ENCODE measurements around the gene DCAF4. TPM values are rescaled to one million over a fixed set of nuclear protein-coding genes. Genes with fewer than 3 reads are reported as not detected.

DCAF4 gene
- polyA plus RNA-seq, 1 of the 3 experiments (the other 2 are of a cell fraction), result 17.9 TPM

- Histone ChIP-seq H3K27ac (ENCODE audit: low read depth in 2 of 2, low read length in 1 of 2) (no peak overlapping the region), H3K9ac (no peak overlapping the region), H4K20me1 (ENCODE audit: insufficient read depth) (no peaks in the 10 kb centered on the region), H2AFZ (ENCODE audit: low read depth) (no peak overlapping the region), H3K4me3 (ENCODE audit: low read depth in 2 of 2, low read length in 1 of 2) (no peak overlapping the region), H3K79me2 (ENCODE audit: insufficient read depth) (no peaks in the 10 kb centered on the region), H3K4me2 (no peak overlapping the region), H3K9me2 (no peaks in the 10 kb centered on the region), H3K36me3 (replicated peaks in 1 of 2; ENCODE audit: control insufficient read depth in 1 of 2, insufficient read depth in 2 of 2, low read length in 1 of 2) (no peaks in the 10 kb centered on the region), H3F3A (replicated peaks; ENCODE audit: insufficient read depth) (no peaks in the 10 kb centered on the region), H3K9me3 (no peaks in the 10 kb centered on the region), H3K27me3 (ENCODE audit: insufficient read depth) (no peaks in the 10 kb centered on the region), H3K4me1 (ENCODE audit: control insufficient read depth in 1 of 2, insufficient read depth in 2 of 2, low read depth in 1 of 2, low read length in 1 of 2) (no peaks in the 10 kb centered on the region; a peak in 2 of 4 replicates)
- ChIA-PET CTCF (interaction anchor here (1.1 kb wide), 1 partner anchor 15 kb away, joined by 3 read pairs; no protein-coding TSS in a partner anchor), POLR2A (interaction anchor here (0.7 kb wide), 1 partner anchor 47 kb away, joined by 3 read pairs; the partner anchor contains the start of gene DCAF4)
- WGBS (ENCODE audit: low lambda C conversion rate), result 56% methylated on average over 5 of the region's 5 CpGs
- TF ChIP-seq JUND (IDR thresholded peaks at IDR 0.05), result no peak
- TF ChIP-seq FOXM1 (IDR thresholded peaks at IDR 0.05; ENCODE audit: low read depth), result no peak
- no peak for TF ChIP-seq SMC3 (IDR thresholded peaks at IDR 0.05; ENCODE audit: low read depth, low read length)
- no peak for TF ChIP-seq NFIC (IDR thresholded peaks at IDR 0.05; ENCODE audit: borderline replicate concordance)
- no peak for TF ChIP-seq MEF2A (IDR thresholded peaks at IDR 0.05; ENCODE audit: borderline replicate concordance, low read depth)
- no peak for TF ChIP-seq PBX3 (IDR thresholded peaks at IDR 0.05)
- TF ChIP-seq FOSL2 (IDR thresholded peaks at IDR 0.05; ENCODE audit: borderline replicate concordance, low read depth), result no peak
- TF ChIP-seq CTCF (IDR thresholded peaks at IDR 0.05), result no peak
- TF ChIP-seq TEAD4 (IDR thresholded peaks at IDR 0.05; ENCODE audit: borderline replicate concordance, insufficient read depth), result no peak
- TF ChIP-seq POLR2AphosphoS5 (IDR thresholded peaks at IDR 0.05; ENCODE audit: low read depth, low read length), result no peak
- TF ChIP-seq EZH2phosphoT487 (IDR thresholded peaks at IDR 0.05; ENCODE audit: borderline replicate concordance, low read depth), result no peak
- no peak for DNase-seq
Measured at GRCh38 chr14:72878746-72879145, 47.5 kb upstream of the DCAF4 start.

- no peaks in the 10 kb centered on the region for H3F3A ChIP-seq (replicated peaks; ENCODE audit: insufficient read depth)
- H3K9me3 ChIP-seq, result no peaks in the 10 kb centered on the region
- H3K4me1 ChIP-seq (ENCODE audit: control insufficient read depth in 1 of 2, insufficient read depth in 2 of 2, low read depth in 1 of 2, low read length in 1 of 2), result no peaks in the 10 kb centered on the region; a peak in 2 of 4 replicates
- no peak overlapping the region for H3K9ac ChIP-seq
- no peaks in the 10 kb centered on the region for H3K9me2 ChIP-seq
- no peaks in the 10 kb centered on the region for H3K27me3 ChIP-seq (ENCODE audit: insufficient read depth)
- no peak for TF ChIP-seq TCF12 (IDR thresholded peaks at IDR 0.05)
- TF ChIP-seq EZH2phosphoT487 (IDR thresholded peaks at IDR 0.05; ENCODE audit: borderline replicate concordance, low read depth), result no peak
- TF ChIP-seq MAX (IDR thresholded peaks at IDR 0.05; ENCODE audit: low read depth), result no peak
- TF ChIP-seq IRF3 (IDR thresholded peaks at IDR 0.05; ENCODE audit: low read depth, low read length), result no peak
- no peak for TF ChIP-seq JUND (IDR thresholded peaks at IDR 0.05)
- TF ChIP-seq TAF1 (IDR thresholded peaks at IDR 0.05; ENCODE audit: borderline replicate concordance, low read depth, low read length), result no peak
- TF ChIP-seq GABPA (IDR thresholded peaks at IDR 0.05; ENCODE audit: low read depth), result no peak
- no peak for TF ChIP-seq FOSL2 (IDR thresholded peaks at IDR 0.05; ENCODE audit: borderline replicate concordance, low read depth)
- no peak for TF ChIP-seq YY1 (IDR thresholded peaks at IDR 0.05; ENCODE audit: low read depth)
- no peak for TF ChIP-seq MEF2A (IDR thresholded peaks at IDR 0.05; ENCODE audit: borderline replicate concordance, low read depth)
- TF ChIP-seq SIN3A (IDR thresholded peaks at IDR 0.05; ENCODE audit: borderline replicate concordance, low read depth, low read length), result no peak
- TF ChIP-seq TEAD4 (IDR thresholded peaks at IDR 0.05; ENCODE audit: borderline replicate concordance, insufficient read depth), result no peak
- no peak for TF ChIP-seq NRF1 (IDR thresholded peaks at IDR 0.05; ENCODE audit: low read depth, low read length)
- no peak for TF ChIP-seq PBX3 (IDR thresholded peaks at IDR 0.05)
- TF ChIP-seq GATA2 (CRISPR knock-in tag; IDR thresholded peaks at IDR 0.05), result no peak
- no peak for DNase-seq
- H3K27ac ChIP-seq (ENCODE audit: low read depth in 2 of 2, low read length in 1 of 2), result no peak overlapping the region
- no peaks in the 10 kb centered on the region for H3K79me2 ChIP-seq (ENCODE audit: insufficient read depth)
- 46% methylated on average over 1 of the region's 6 CpGs for whole genome bisulfite sequencing (ENCODE audit: low lambda C conversion rate)
- H4K20me1 ChIP-seq (ENCODE audit: insufficient read depth), result no peaks in the 10 kb centered on the region
- no peak overlapping the region for H3K4me2 ChIP-seq
- ChIA-PET CTCF (interaction anchor here (1.1 kb wide), 1 partner anchor 16 kb away, joined by 3 read pairs; no protein-coding TSS in a partner anchor), POLR2A (no interaction called here)
- no peaks in the 10 kb centered on the region for H3K36me3 ChIP-seq (replicated peaks in 1 of 2; ENCODE audit: control insufficient read depth in 1 of 2, insufficient read depth in 2 of 2, low read length in 1 of 2)
- no peak overlapping the region for H2AFZ ChIP-seq (ENCODE audit: low read depth)
- H3K4me3 ChIP-seq (ENCODE audit: low read depth in 2 of 2, low read length in 1 of 2), result no peak overlapping the region
Measured at GRCh38 chr14:72879431-72879830, 46.8 kb upstream of the DCAF4 start.
